HG03575 (cell line): ENCODE data around the gene PIRT.

Experiments
- ATAC-seq: cut with Tn5 transposase; IDR thresholded peaks from one replicate; pipeline ENCODE4 v1.9.1; 2021; ENCODE audit not compliant: unreplicated experiment, insufficient number of reproducible peaks, low FRiP score; ENCODE audit errors: extremely low read depth

The PIRT gene

GRCh38 chr17:10793816-10794215, 44.1 kb downstream of the PIRT start:
- no peak for ATAC-seq

GRCh38 chr17:10793256-10793655, 44.6 kb downstream of the PIRT start:
- no peak for ATAC-seq

GRCh38 chr17:10792151-10792550, 45.7 kb downstream of the PIRT start:
- ATAC-seq, result no peak

- ATAC-seq, result no peak
Measured at GRCh38 chr17:10790491-10791401, 47.1 kb downstream of the PIRT start.

- no peak for ATAC-seq
Measured at GRCh38 chr17:10789694-10790271, 48.1 kb downstream of the PIRT start.

- no peak for ATAC-seq
Measured at GRCh38 chr17:10787306-10788045, 50.4 kb downstream of the PIRT start.

GRCh38 chr17:10785295-10785694, 52.6 kb downstream of the PIRT start:
- no peak for ATAC-seq

GRCh38 chr17:10779609-10780008, 58.3 kb downstream of the PIRT start:
- no peak for ATAC-seq

GRCh38 chr17:10777890-10778289, 60.0 kb downstream of the PIRT start:
- ATAC-seq, result no peak

- no peak for ATAC-seq
Measured at GRCh38 chr17:10777131-10777807, 60.6 kb downstream of the PIRT start.

- no peak for ATAC-seq
Measured at GRCh38 chr17:10776381-10776780, 61.5 kb downstream of the PIRT start.

- ATAC-seq, result no peak
Measured at GRCh38 chr17:10775740-10776356, 62.0 kb downstream of the PIRT start.

- no peak for ATAC-seq
Measured at GRCh38 chr17:10775058-10775457, 62.8 kb downstream of the PIRT start.

- ATAC-seq, result no peak
Measured at GRCh38 chr17:10773391-10773790, 64.5 kb downstream of the PIRT start.
